Transverse colon (tissue), 4 donors: ENCODE measurements around the gene JAK2.

ENCODE experiments used
- CTCF ChIP-seq, 5 experiments: fragments of 200-600 bp in 3 of 5; fragments of 450-650 bp in 2 of 5; sonication (generic) in 3 of 5; IDR thresholded peaks; 1 replicate in 2 of 5; 2 replicates in 3 of 5; pipeline ENCODE4 v1.5.1; 2016 to 2017; ENCODE audit warnings: antibody characterized with exemption in 5 of 5, inconsistent platforms in 3 of 5, mild to moderate bottlenecking in 2 of 5, moderate library complexity in 1 of 5
- EP300 ChIP-seq: sonication (generic); formaldehyde crosslinking; IDR thresholded peaks from one replicate; pipeline ENCODE4 v1.6.1; 2017; ENCODE audit warnings: antibody characterized with exemption, low read depth
- POLR2A ChIP-seq: fragments of 450-650 bp; IDR thresholded peaks from one replicate; pipeline ENCODE4 v1.6.1; 2016; ENCODE audit warnings: antibody characterized with exemption, mild to moderate bottlenecking, moderate library complexity
- POLR2AphosphoS5 ChIP-seq, 3 donors: sonication (generic); formaldehyde crosslinking; IDR thresholded peaks; one replicate each; pipeline ENCODE4 v1.6.1; 2016; ENCODE audit warnings: antibody characterized with exemption in 3 of 3

GRCh38 chr9:4973246-4973645, 11.8 kb upstream of the JAK2 start:
- TF ChIP-seq CTCF (IDR thresholded peaks at IDR 0.05) (no peak), POLR2A (no peak), EP300 (no peak), POLR2AphosphoS5 (IDR thresholded peaks at IDR 0.05) (no peak)
